ENCODE data around the gene BEST1.
"Not testable (repeated sequence)": the region's sequence is repeated elsewhere in the genome, so short reads cannot be mapped to it uniquely, and the experiment has no call there.

BEST1 gene

GRCh38 chr11:61962213-61963015 lies 12.3 kb downstream of the BEST1 start:
- FAIRE-seq = no peak
- DNase-seq (ENCODE audit: extremely low spot score, insufficient read length, low read depth) = no peak

GRCh38 chr11:61963016-61963281 lies 12.8 kb downstream of the BEST1 start:
- FAIRE-seq = no peak
- no peak for DNase-seq (ENCODE audit: extremely low spot score, insufficient read length, low read depth)

GRCh38 chr11:61963282-61964057 lies 13.3 kb downstream of the BEST1 start:
- DNase-seq (ENCODE audit: extremely low spot score, insufficient read length, low read depth) (no peak), FAIRE-seq (peak; percentile 71)

- FAIRE-seq = no peak
- no peak for DNase-seq (ENCODE audit: extremely low spot score, insufficient read length, low read depth)
Measured at GRCh38 chr11:61964058-61964665, 14.0 kb downstream of the BEST1 start.

- not testable (repeated sequence) for FAIRE-seq; DNase-seq (ENCODE audit: extremely low spot score, insufficient read length, low read depth)
Measured at GRCh38 chr11:61964666-61965271, 14.6 kb downstream of the BEST1 start.

GRCh38 chr11:61966734-61967115 lies 16.6 kb downstream of the BEST1 start:
- no peak for DNase-seq (ENCODE audit: extremely low spot score, insufficient read length, low read depth)
- FAIRE-seq = no peak

GRCh38 chr11:61967116-61967923 lies 17.2 kb downstream of the BEST1 start, which contains the start of gene FTH1:
TSS of gene FTH1 (minus strand) at chr11:61967634. CDS start at chr11:61967425, 209 bp downstream.
- FAIRE-seq (peak; percentile 5), DNase-seq (ENCODE audit: extremely low spot score, insufficient read length, low read depth) (peak; percentile 75)

GRCh38 chr11:61967924-61968757 lies 18.0 kb downstream of the BEST1 start:
- DNase-seq (ENCODE audit: extremely low spot score, insufficient read length, low read depth) (no peak), FAIRE-seq (peak; percentile 38)

GRCh38 chr11:61968758-61969390 lies 18.7 kb downstream of the BEST1 start:
- FAIRE-seq (no peak), DNase-seq (ENCODE audit: extremely low spot score, insufficient read length, low read depth) (no peak)

GRCh38 chr11:61969391-61969758 lies 19.2 kb downstream of the BEST1 start:
- FAIRE-seq = no peak

GRCh38 chr11:61969838-61970662 lies 19.9 kb downstream of the BEST1 start:
- FAIRE-seq = no peak
- DNase-seq (ENCODE audit: extremely low spot score, insufficient read length, low read depth) = no peak

More at GRCh38 chr11:61969391-61969758, 19.2 kb downstream of the BEST1 start:
- DNase-seq (ENCODE audit: extremely low spot score, insufficient read length, low read depth) = no peak

GRCh38 chr11:61971248-61972111 lies 21.3 kb downstream of the BEST1 start:
- DNase-seq (ENCODE audit: extremely low spot score, insufficient read length, low read depth) (no peak), FAIRE-seq (peak; percentile 47)

GRCh38 chr11:61972112-61972671 lies 22.0 kb downstream of the BEST1 start:
- DNase-seq (ENCODE audit: extremely low spot score, insufficient read length, low read depth) (no peak), FAIRE-seq (no peak)

- no peak for DNase-seq (ENCODE audit: extremely low spot score, insufficient read length, low read depth)
- FAIRE-seq = no peak
Measured at GRCh38 chr11:61972672-61973475, 22.7 kb downstream of the BEST1 start.

- DNase-seq (ENCODE audit: extremely low spot score, insufficient read length, low read depth) (no peak), FAIRE-seq (no peak)
Measured at GRCh38 chr11:61973476-61974162, 23.5 kb downstream of the BEST1 start.

All from GM18507 (cell line).